GM12891 (cell line): Measurements from ENCODE around the gene SMAGP.

Experiments
- PAX5 ChIP-seq: IDR thresholded peaks from 2 replicates; pipeline ENCODE4 v1.6.1; 2011; ENCODE audit warnings: low read length, moderate library complexity, mild to moderate bottlenecking; ENCODE audit not compliant: insufficient read depth, severe bottlenecking
- POLR2A ChIP-seq: IDR thresholded peaks from 2 replicates; pipeline ENCODE4 v1.6.1; 2011; ENCODE audit warnings: low read depth, low read length, control low read depth
- POLR2AphosphoS5 ChIP-seq: IDR thresholded peaks from 2 replicates; pipeline ENCODE4 v1.6.1; 2011; ENCODE audit warnings: low read depth, low read length, control low read depth

GRCh38 chr12:51198568-51199365 lies 71.4 kb downstream of the SMAGP start:
- TF ChIP-seq POLR2A (no peak), POLR2AphosphoS5 (no peak), PAX5 (no peak)
